SJSA1 (cell line): ENCODE data around the gene ACTN3. TPM values are rescaled to one million over a fixed set of nuclear protein-coding genes. Genes with fewer than 3 reads are reported as not detected.
A peak's percentile ranks its signal among the peaks of the same experiment; 100 is the strongest.

Source experiments
- DNase-seq, 2 experiments: peaks; one replicate each; pipeline ENCODE4 v3.0.0-alpha.2; 2015 to 2020; ENCODE audit warnings: low spot score in 2 of 2, low read depth in 1 of 2
- H3K27ac ChIP-seq: fragments of 250-450 bp; sonication (Bioruptor Pico); 2 replicates; pipeline ENCODE4 v1.5.1; 2020; ENCODE audit warnings: mild to moderate bottlenecking, moderate library complexity
- H3K27me3 ChIP-seq: fragments of 250-450 bp; sonication (Bioruptor Pico); replicated peaks from 2 replicates; pipeline ENCODE4 v1.5.1; 2020; ENCODE audit warnings: mild to moderate bottlenecking, moderate library complexity
- H3K36me3 ChIP-seq: fragments of 250-450 bp; sonication (Bioruptor Pico); 2 replicates; pipeline ENCODE4 v1.5.1; 2020; ENCODE audit warnings: mild to moderate bottlenecking
- H3K4me1 ChIP-seq: fragments of 250-450 bp; sonication (Bioruptor Pico); replicated peaks from 2 replicates; pipeline ENCODE4 v1.6.1; 2021; ENCODE audit warnings: mild to moderate bottlenecking
- H3K4me3 ChIP-seq: fragments of 250-450 bp; sonication (Bioruptor Pico); 2 replicates; pipeline ENCODE4 v1.5.1; 2020; ENCODE audit warnings: mild to moderate bottlenecking
- H3K9me3 ChIP-seq: fragments of 250-450 bp; sonication (Bioruptor Pico); replicated peaks from 2 replicates; pipeline ENCODE4 v1.5.1; 2020; ENCODE audit warnings: mild to moderate bottlenecking
- total RNA-seq: library from RNA; depleted of rRNA; stranded (reverse); fragments of >200 nt; shearing (Covaris generic); gene quantifications from 2 replicates; pipeline ENCODE4 v1.2.3, GENCODE V29; 2014; rRNA removed

Gene ACTN3
- not detected in 2 replicates for total RNA-seq

DNA sequence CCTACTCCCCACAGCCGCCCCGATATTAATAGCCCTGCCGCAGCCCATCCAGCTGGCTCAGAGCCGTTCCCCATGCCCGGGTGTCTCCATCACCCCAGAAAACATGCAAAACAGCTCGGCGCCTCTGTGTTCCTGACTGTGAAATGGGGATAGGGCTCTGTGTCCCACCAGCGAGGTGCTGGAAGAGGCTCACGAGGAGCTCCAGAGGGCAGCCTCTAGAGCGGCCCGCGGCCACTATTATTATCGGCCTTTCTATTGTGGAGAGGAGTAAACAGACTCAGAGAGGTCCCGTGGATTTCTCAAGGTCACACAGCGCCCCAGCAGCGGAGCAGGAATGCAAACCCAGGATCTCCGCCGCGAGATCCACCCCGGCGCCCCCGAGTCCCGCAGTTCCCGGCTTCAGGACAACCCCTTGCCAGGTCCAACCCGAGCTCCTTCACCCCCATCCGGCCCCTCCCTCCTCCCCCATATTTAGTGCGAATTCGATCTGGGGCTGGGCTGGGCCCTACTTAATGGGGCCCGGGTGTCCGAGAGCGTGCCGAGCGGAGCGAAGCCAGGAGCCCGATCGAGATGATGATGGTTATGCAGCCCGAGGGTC is at the start of gene ACTN3:
Gene ACTN3 (plus strand): TSS at position 536 of the 598 bp plus-strand sequence. CDS start 35 bp downstream, at position 571.
- Histone ChIP-seq H3K27ac (peak within 1 kb of the TSS; percentile 31), H3K9me3 (no peaks in the 10 kb centered on the region), H3K4me1 (peaks cover 9% of the 10 kb centered on the region), H3K4me3 (peak within 1 kb of the TSS; percentile 68), H3K36me3 (peaks cover 5% of the 10 kb centered on the region), H3K27me3 (no peaks in the 10 kb centered on the region; the same call in 1 of the 2 replicates)
- no peak for DNase-seq

DNA sequence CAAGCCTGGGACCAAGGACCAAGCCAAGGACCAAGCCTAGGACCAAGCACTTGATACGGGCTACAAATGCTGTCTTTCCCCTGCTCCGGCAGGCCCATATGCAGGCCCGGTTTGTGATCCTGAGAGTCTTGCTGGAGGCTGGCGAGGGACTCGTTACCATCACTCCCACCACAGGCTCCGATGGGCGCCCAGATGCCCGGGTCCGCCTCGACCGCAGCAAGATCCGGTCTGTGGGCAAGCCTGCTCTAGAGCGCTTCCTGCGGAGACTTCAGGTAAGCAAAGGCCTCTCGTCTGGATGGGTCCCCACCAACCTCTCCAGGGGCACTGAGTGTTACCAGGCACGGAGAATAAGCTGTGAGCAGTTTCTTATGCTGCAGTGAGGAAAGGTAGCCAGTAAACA is 49.5 kb upstream of the ACTN3 start:
- H3K27me3 ChIP-seq, result no peaks in the 10 kb centered on the region
- no peak for DNase-seq
- no peaks in the 10 kb centered on the region for H3K4me1 ChIP-seq
- no peak overlapping the region for H3K4me3 ChIP-seq
- H3K9me3 ChIP-seq, result no peaks in the 10 kb centered on the region
- peaks cover 80% of the 10 kb centered on the region for H3K36me3 ChIP-seq
- H3K27ac ChIP-seq, result no peak overlapping the region

DNA sequence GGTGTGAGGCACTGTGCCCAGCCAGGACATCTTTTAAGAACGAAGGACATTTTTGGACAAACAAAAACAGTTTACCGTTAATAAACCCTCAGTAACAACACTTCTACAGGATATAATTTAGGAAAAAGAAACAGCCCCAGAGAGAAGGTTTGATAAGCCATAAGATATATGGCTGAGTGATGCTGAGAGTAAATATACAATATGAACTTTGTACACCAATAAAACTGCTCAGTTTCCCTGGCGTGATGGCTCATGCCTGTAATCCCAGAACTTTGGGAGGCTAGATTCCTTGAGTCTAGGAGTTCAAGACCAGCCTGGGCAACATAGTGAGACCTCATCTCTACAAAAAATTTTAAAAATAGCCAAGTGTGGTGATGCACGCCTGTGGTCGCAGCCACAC is 48.2 kb upstream of the ACTN3 start:
- DNase-seq, result no peak
- Histone ChIP-seq H3K27ac (no peak overlapping the region), H3K27me3 (no peaks in the 10 kb centered on the region), H3K36me3 (peaks cover 70% of the 10 kb centered on the region), H3K9me3 (no peaks in the 10 kb centered on the region), H3K4me1 (no peaks in the 10 kb centered on the region), H3K4me3 (no peak overlapping the region)

DNA sequence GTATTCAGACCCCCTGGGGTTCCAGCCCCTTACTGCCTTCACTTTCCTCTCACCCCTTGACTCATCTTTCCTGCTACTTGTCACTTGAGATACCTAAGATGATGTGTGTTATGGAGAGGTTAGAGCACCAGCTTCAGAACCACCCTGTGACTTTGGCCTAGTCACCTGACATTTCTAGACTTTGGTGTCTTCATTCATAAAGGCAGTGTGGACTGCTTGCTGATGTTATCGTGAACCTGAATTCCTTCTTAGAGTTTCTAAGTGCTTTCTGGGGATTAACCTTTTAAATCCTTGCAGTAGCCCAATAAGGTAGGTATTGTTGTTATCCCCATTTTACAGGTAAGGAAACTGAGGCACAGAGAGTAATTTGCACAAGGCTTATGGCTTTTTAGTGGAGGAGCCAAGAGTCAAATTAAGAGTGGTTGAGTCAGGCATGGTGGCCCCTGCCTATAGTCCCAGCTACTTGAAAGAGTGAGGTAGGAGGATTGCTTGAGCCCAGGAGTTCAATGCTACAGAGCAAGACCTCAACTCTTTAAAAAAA is 41.4 kb upstream of the ACTN3 start:
- Histone ChIP-seq H3K9me3 (no peaks in the 10 kb centered on the region), H3K27me3 (no peaks in the 10 kb centered on the region), H3K27ac (no peak overlapping the region), H3K4me1 (peaks cover 3% of the 10 kb centered on the region), H3K4me3 (no peak overlapping the region), H3K36me3 (peaks cover 31% of the 10 kb centered on the region)
- DNase-seq, result no peak

DNA sequence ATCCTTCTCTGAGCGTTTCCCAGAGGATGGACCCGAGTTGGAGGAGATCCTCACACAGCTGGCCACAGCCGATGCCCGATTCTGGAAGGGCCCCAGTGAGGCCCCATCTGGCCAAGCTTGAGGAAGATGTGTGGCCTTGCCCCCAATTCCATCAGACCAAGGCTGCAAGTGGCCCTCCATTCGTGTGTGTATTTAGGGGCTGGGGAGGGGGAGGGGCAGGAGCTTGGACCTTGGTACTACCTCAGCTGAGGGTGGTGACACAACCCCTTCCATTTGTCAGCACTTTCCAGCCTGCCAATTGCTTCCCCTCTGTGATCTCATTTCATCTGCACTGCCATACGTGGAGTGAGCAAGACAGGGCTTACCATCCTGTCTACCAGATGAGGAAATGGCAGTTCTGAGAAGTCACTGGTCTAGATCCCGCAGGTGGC is 37.6 kb upstream of the ACTN3 start:
- no peaks in the 10 kb centered on the region for H3K9me3 ChIP-seq

DNA sequence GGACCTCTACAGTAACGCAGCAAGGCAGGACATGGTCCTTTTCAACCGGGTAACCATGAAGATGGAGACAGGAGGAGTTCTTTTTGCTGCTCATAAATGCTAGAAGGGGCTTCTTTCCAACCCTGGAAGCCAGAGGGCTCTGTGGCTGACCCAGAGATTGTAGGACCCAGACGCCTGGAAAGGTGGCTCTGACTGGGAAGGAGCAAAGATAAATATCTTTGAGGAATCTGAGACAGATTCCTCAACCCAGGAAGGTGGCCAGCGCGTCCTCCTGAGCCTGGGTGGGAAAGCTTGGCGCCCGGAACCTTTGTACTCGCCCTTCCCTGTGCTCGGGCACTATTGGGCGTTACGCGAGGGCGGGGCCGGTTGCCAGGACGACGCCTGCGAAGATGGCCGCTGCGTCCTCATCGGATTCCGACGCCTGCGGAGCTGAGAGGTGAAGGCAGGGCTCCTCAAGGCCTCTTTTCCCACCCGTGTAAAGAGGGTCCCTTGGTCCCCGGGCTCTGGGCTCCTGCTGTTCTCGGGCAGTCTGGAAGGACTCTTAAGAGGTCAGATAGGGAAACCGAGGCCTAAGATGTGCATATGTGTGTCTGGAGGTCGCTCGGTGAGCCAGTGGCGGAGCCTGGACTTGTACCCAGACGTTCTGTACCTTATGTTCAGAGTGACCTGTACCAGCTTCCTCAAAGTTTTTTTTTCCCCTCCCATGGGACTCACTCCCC is 36.3 kb upstream of the ACTN3 start, which contains the start of gene BBS1:
Gene BBS1 (plus strand): TSS at position 365 of the 719 bp plus-strand sequence. CDS start 25 bp downstream, at position 390.
- no peaks in the 10 kb centered on the region for H3K27me3 ChIP-seq
- peak within 1 kb of the TSS; percentile 9; the same call in 1 of the 2 replicates for H3K27ac ChIP-seq
- peak; percentile 90 to 93 for DNase-seq

More for the DNA sequence above, 37.6 kb upstream of the ACTN3 start:
- Histone ChIP-seq H3K27me3 (no peaks in the 10 kb centered on the region), H3K4me3 (no peak overlapping the region), H3K4me1 (peaks cover 11% of the 10 kb centered on the region), H3K36me3 (peaks cover 28% of the 10 kb centered on the region), H3K27ac (no peak overlapping the region)
- DNase-seq, result no peak

DNA sequence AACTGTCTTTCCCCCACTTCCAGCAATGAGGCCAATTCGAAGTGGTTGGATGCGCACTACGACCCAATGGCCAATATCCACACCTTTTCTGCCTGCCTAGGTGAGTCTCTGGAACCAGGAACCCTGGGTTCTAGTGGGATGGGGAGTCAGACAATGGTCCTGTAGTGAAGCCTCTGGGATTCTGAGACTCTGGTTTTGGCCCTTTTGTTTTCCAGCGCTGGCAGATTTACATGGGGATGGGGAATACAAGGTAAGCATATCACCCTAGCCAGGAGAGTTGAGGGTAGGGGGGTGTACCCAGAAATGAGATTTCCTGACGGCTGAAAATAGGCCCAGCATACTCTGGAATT is 35.7 kb upstream of the ACTN3 start:
- Histone ChIP-seq H3K9me3 (no peaks in the 10 kb centered on the region), H3K4me3 (peak overlapping the region; percentile 65), H3K27ac (0 out of 2 replicates have a peak overlapping the region, but pooled peaks have one; percentile 9), H3K27me3 (no peaks in the 10 kb centered on the region), H3K4me1 (peaks cover 11% of the 10 kb centered on the region), H3K36me3 (peaks cover 19% of the 10 kb centered on the region)
- DNase-seq, result no peak

More for the DNA sequence above, 36.3 kb upstream of the ACTN3 start, which contains the start of gene BBS1:
- Histone ChIP-seq H3K4me3 (peak within 1 kb of the TSS; percentile 65), H3K9me3 (no peaks in the 10 kb centered on the region), H3K4me1 (peaks cover 11% of the 10 kb centered on the region), H3K36me3 (peaks cover 21% of the 10 kb centered on the region)

DNA sequence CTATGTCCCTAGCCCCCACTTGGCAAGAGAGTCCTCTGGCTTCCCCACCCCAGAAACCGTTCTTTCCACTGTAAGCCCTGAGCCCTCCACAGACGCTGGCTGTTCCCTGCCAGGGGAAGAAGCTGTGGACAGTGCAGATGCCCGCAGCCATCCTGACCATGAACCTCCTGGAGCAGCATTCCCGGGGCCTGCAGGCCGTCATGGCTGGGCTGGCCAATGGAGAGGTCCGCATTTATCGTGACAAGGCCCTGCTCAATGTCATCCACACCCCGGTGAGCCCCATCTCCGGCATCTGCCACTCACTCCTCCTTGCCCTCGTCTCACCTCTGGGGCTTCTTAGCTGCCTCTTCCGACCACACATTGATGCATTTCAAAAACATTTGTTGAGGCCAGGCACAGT is 23.1 kb upstream of the ACTN3 start:
- no peaks in the 10 kb centered on the region for H3K27me3 ChIP-seq
- no peaks in the 10 kb centered on the region for H3K9me3 ChIP-seq
- H3K36me3 ChIP-seq, result peaks cover 39% of the 10 kb centered on the region

DNA sequence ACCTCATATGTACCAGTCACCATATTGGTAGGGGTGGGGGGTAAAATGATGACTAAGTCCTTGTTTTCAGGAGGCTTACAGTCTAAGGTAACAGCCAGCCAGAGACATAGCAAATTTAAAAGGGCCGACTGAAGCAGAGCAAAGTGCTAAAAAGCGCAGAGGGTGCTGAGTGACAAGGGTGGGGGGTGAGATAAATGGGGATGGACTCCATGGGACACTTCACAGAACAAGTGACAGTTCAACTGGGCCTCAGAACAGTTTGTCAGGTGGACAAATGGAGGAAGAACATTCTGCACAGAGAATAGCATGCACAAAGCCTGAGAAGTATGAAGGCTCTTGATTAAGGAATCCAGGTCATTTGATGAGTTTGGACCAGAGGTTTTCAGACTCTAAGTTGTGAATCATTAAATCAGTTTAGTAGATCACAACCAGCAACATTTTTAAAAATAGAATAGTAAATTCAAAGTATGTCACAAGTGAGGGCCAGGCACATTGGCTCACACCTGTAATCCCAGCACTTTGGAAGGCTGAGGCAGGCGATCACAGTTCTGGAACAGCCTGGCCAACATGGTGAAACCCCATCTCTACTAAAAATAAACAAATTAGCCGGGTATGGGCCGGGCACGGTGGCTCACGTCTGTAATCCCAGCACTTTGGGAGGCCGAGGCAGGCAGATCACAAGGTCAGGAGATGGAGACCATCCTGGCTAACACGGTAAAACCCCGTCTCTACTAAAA is 22.2 kb upstream of the ACTN3 start:
- Histone ChIP-seq H3K4me3 (no peak overlapping the region), H3K36me3 (peaks cover 33% of the 10 kb centered on the region), H3K27ac (no peak overlapping the region), H3K4me1 (no peaks in the 10 kb centered on the region), H3K9me3 (no peaks in the 10 kb centered on the region), H3K27me3 (no peaks in the 10 kb centered on the region)
- DNase-seq, result no peak

More for the DNA sequence above, 23.1 kb upstream of the ACTN3 start:
- H3K4me1 ChIP-seq, result no peaks in the 10 kb centered on the region
- H3K27ac ChIP-seq, result no peak overlapping the region
- no peak for DNase-seq
- H3K4me3 ChIP-seq, result no peak overlapping the region

DNA sequence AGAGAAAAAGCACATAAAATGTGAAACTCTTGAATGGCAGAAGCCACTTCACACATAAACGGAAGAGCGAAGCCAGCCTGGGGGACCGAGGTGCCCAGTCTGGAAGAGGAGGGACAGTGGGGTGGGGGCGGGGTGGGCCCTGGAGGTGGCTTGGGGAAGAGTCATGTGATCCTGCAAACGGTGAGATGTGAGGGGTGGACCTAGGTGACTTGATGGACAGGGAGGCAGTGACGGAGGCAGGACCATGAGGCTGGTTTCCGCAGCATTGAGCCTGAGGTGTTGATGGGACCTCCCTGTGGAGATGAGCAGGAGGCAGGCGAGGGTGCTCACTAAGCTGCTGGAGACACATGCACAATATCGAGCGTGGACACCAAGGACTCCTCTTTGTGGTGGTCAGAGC is 17.6 kb upstream of the ACTN3 start:
- no peak for DNase-seq
- no peaks in the 10 kb centered on the region for H3K4me1 ChIP-seq

DNA sequence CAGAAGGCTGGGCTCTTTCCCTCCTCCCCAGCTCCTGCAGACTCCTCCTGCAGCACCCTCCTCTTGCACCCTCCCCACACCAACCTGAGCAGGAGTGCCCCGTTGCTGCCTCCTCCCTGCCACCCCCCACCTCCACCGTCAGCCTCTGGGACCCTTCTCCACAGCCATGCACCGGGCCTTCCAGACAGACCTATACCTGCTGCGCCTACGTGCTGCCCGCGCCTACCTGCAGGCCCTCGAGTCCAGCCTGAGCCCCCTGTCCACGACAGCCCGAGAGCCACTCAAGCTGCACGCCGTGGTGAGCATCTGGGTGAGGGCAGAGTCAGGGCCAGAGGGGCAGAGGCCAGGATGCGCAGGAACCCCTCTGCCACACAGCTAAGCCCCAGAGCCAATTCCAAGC is 17.0 kb upstream of the ACTN3 start:
- no peaks in the 10 kb centered on the region for H3K4me1 ChIP-seq

More for the DNA sequence above, 17.6 kb upstream of the ACTN3 start:
- H3K9me3 ChIP-seq, result no peaks in the 10 kb centered on the region
- no peaks in the 10 kb centered on the region for H3K27me3 ChIP-seq
- no peak overlapping the region for H3K27ac ChIP-seq
- 0 out of 2 replicates have a peak, but pooled peaks cover 3% of the 10 kb centered on the region for H3K36me3 ChIP-seq
- no peak overlapping the region for H3K4me3 ChIP-seq

DNA sequence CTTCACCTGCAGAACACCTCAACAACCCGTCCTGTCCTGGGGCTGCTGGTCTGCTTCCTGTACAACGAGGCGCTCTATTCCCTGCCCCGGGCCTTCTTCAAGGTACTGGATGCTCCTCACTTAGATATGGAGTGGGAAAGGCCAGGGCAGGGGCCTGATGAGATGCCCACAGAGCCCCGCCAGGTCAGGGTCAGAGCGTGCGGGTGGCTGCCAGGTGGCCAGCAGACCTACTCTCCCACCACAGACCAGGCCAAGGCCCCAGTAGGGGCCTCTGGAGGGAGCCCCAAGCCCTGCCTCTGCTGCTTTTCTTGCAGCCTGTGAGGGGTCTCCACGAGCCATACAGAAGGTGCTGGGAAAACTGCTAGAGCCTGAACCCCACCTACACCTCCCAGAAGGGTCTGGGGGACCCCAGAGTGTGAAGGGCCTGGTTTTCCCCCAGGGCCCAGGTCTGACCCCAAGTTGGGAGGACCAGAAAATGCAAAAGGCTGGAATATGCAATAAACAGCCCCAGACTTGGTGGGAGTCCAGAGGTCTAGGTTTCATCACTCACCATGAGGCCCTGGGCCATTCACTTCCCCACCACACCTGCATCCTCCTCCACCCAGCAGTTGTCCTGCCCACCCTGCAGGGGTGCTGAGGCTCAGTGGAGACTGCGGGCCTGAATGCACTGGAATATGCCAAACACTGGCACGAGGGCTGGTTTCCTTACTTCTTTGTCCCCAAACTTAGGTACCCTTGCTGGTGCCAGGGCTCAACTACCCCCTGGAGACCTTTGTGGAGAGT is 15.6 kb upstream of the ACTN3 start:
- no peak for DNase-seq
- Histone ChIP-seq H3K4me1 (no peaks in the 10 kb centered on the region), H3K36me3 (0 out of 2 replicates have a peak, but pooled peaks cover 6% of the 10 kb centered on the region), H3K9me3 (no peaks in the 10 kb centered on the region), H3K4me3 (no peak overlapping the region), H3K27me3 (no peaks in the 10 kb centered on the region), H3K27ac (no peak overlapping the region)

More for the DNA sequence above, 17.0 kb upstream of the ACTN3 start:
- 0 out of 2 replicates have a peak, but pooled peaks cover 3% of the 10 kb centered on the region for H3K36me3 ChIP-seq
- DNase-seq, result no peak
- H3K4me3 ChIP-seq, result no peak overlapping the region
- no peaks in the 10 kb centered on the region for H3K27me3 ChIP-seq
- no peaks in the 10 kb centered on the region for H3K9me3 ChIP-seq
- no peak overlapping the region for H3K27ac ChIP-seq

DNA sequence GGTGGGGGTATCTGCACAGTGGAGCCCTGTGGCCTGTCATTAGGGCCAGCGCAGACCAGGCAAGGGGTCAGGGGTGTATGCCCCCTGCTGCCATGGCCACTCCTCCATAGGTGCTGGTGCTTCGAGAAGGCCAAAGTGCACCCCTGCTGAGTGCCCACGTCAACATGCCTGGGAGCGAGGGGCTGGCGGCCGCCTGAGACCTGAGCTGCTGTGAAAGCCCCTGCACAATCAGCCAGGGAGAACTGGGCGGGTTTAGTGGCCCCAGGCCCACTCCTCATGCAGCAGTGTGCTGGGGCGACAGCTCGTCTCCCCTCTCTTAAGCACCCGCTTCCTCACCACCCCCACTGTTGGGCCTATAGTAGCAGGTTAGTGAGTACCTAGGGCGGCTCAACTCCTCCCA is 14.9 kb upstream of the ACTN3 start:
- no peaks in the 10 kb centered on the region for H3K9me3 ChIP-seq
- H3K4me1 ChIP-seq, result no peaks in the 10 kb centered on the region
- no peak overlapping the region for H3K27ac ChIP-seq
- peaks cover 6% of the 10 kb centered on the region; the same call in 1 of the 2 replicates for H3K36me3 ChIP-seq
- DNase-seq, result no peak
- H3K4me3 ChIP-seq, result no peak overlapping the region
- H3K27me3 ChIP-seq, result no peaks in the 10 kb centered on the region
